Dedifferentiated amniotic fluid mesenchymal stem cell (primary cell): ENCODE results near the gene EMX1.
"Not testable (repeated sequence)": the region's sequence is repeated elsewhere in the genome, so short reads cannot be mapped to it uniquely, and the experiment has no call there.

Experiments used
- DNase-seq: peaks from one replicate; pipeline ENCODE4 v3.0.0-alpha.2; 2016; ENCODE audit errors: extremely low spot score

EMX1 gene

DNA sequence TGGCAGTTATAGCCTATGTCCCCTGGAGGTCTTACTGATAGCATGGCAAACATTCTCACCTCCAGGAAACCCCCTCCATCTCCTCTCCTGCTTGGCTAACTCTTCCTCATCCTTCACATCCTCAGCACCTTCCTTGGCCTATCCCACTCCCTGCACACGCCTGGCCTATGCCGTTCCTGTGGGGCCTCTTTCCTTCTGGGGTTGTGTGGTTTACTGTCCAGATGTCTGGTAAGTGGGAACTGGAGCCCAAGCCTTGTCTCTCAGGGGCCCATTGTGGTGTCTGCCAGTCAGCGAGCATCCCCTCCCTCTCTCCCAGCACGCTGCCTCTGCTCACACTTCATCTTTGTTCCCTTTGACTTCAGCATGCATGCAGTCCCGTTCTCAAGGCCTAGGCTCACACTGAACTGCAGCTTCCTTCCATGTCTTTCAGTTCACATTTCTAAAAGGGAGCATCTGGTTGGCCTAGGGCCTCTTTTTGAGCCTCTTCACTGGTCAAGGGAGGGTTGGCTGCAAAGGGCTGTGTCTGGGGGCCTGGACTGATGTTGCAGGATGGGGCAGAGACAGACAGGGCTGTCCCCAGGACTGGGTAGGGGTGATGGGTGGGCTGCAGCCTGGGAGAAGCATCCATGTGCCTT lies 17.0 kb upstream of the EMX1 start:
- DNase-seq = no peak

- DNase-seq = no peak
Observed at GRCh38 chr2:72901426-72901825, 15.9 kb upstream of the EMX1 start.

DNA sequence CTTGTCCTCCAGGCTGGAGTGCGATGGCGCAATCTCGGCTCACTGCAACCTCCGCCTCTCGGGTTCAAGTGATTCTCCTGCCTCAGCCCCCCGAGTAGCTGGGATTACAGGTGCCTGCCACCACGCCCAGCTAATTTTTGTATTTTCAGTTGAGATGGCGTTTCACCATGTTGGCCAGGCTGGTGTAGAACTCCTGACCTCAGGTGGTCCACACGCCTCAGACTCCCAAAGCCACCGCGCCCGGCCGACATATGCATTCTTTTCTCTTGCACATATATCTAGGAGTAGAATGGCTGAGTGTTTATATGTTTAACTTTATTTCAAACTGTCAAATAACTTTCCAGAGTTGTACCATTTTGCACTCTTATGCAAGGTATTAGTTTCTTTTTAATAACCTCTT lies 9.9 kb upstream of the EMX1 start:
- not testable (repeated sequence) for DNase-seq

DNA sequence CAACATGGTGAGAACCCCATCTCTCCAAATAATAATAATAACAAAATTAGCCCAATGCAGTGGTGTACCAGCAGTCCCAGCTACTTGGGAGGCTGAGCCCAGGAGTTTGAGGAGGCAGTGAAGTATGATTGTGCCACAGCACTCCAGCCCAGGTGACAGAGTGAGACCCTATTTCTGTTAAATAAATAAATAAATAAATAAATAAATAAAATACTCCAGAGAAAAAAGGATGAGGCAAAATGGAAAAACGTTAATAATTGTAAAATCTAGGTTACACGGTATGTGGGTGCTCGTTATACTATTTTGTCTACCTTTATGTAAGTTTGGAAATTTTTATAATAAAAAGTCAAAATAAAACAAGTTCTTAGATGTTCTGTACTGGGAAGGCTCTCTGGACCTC lies 8.6 kb upstream of the EMX1 start:
- DNase-seq = no peak

GRCh38 chr2:72911256-72911655 lies 6.1 kb upstream of the EMX1 start:
- no peak for DNase-seq

- DNase-seq = no peak
Observed at GRCh38 chr2:72913486-72914205, 3.7 kb upstream of the EMX1 start.

DNA sequence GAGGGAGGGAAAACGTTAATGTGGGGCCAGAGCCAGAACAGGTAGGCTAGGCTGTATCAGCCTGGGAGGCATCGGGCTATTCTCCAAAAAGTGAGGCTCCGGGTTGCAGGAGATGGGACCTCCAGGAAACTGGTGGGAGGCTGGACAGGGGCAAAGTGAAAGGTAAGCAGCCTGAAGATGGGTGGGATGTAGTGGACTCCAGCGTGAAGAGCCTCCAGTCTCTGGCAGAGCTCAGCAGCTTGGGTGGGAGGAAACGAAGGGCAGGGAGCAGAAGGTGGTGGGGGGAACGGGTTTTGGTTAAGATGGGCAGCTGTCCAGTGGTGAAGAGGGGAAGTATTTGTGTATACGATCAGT lies 3.1 kb upstream of the EMX1 start:
- DNase-seq = no peak

GRCh38 chr2:72914589-72915319 lies 2.6 kb upstream of the EMX1 start:
- DNase-seq = no peak

GRCh38 chr2:72915320-72915906 lies 1.9 kb upstream of the EMX1 start:
- no peak for DNase-seq

DNA sequence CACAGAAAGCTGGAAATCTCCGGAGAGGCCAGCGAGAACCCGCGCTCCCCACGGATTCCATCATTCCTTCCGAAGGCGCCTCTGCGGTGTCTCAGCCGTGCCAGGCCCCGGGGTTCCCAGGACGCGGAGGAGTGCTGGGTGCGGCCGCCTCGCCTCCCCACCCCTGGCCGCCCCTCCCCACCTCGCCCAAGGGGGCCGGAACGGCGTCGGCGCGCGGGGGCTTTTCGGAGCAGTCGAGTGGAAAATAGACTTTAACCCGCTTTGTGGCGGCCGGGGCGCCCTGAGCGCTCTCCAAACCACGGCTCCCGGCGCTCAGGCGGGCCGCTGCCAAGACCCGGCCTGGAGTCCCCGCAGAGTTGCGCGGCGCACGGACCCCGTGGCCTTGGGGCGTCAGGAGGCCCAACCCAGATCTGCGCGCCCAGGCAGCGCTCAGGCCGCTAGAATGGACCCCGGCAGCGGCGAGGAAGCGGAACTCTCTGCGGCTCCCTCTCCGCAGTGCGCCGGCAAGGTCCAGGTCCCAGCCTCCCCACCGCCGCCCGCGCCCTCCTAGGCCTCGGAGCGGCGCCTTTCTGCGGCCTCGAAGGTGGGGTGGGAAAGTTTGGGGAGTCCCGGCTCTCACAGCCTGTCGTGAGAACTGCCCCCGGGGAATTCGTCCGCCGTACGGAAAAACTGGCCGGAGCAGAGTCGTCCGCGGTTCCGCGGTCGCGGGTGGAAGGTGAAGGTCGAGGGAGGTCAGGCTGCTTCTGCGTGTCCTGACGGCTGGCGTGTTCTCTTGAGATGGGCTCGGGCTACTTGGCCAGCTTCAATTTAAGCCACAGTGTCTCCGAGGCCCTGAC lies 1.2 kb upstream of the EMX1 start:
- DNase-seq = no peak

- no peak for DNase-seq
Observed at GRCh38 chr2:72916743-72917137, 579 bp upstream of the EMX1 start.

GRCh38 chr2:72917877-72918553 lies 696 bp downstream of the EMX1 start:
- no peak for DNase-seq

GRCh38 chr2:72919414-72920317 lies 2.3 kb downstream of the EMX1 start:
- no peak for DNase-seq

- no peak for DNase-seq
Observed at GRCh38 chr2:72920318-72921087, 3.2 kb downstream of the EMX1 start.

DNA sequence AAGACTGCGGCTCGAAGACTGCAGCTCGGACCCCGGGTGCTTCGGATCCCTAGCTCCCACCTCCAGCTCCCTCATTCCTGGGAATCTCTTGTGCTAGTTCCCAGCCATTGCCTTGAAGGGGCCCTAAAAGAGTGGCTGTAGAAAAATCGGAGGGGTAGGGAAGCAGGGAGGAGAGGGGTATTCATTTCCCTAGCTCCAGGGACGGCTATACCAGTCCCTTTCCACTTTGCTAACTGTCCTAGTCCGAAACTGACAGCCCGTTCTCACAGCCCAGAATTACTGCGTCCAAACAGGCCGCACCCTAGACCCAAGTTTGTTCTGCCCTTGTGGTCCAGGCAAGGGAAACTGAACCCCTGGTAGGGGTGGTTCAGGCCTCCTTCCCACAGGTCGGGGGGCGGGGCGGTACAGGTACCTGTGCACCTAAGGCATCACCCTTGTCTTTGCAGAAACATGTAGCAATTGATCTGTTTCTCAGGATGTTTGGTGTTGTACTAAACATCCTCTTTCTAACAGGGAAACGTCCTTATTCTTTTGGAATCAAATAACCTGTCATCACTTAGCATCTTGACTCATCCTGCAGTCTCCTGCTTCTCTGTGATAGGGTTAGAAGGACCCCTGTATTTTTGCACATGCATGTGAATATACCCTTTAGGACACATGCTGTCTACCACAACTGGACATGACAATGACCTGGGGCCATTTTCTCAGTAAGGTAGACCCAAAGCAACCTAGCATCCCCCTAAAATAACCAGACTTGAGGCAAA lies 4.0 kb downstream of the EMX1 start:
- DNase-seq = no peak

- no peak for DNase-seq
Observed at GRCh38 chr2:72921853-72922252, 4.5 kb downstream of the EMX1 start.

- no peak for DNase-seq
Observed at GRCh38 chr2:72923833-72924352, 6.6 kb downstream of the EMX1 start.
